Liver (tissue), 9 donors: Measurements from ENCODE around the gene CAMK2B. TPM values are rescaled to one million over a fixed set of nuclear protein-coding genes. Genes with fewer than 3 reads are reported as not detected.

ENCODE experiments used
- DNase-seq: peaks from one replicate; pipeline ENCODE4 v3.0.0-alpha.2; 2017; ENCODE audit warnings: low spot score
- H3K27ac ChIP-seq, 2 donors: one replicate each; pipeline ENCODE4 v1.7.0; 2013; ENCODE audit warnings: inconsistent platforms in 2 of 2, low read length in 2 of 2, control low read depth in 1 of 2, low read depth in 1 of 2, mild to moderate bottlenecking in 1 of 2
- H3K27me3 ChIP-seq, 4 donors: one replicate each; pipeline versions ENCODE4 v1.6.1 to v1.7.0; 2013; ENCODE audit warnings: low read length in 3 of 4, inconsistent platforms in 1 of 4, mild to moderate bottlenecking in 1 of 4, moderate library complexity in 1 of 4; ENCODE audit not compliant: control insufficient read depth in 4 of 4, insufficient read depth in 4 of 4
- H3K36me3 ChIP-seq, 4 donors: one replicate each; pipeline versions ENCODE4 v1.6.1 to v1.7.0; 2013; ENCODE audit warnings: low read length in 3 of 4, mild to moderate bottlenecking in 3 of 4, low read depth in 1 of 4, moderate library complexity in 1 of 4; ENCODE audit not compliant: control insufficient read depth in 4 of 4, insufficient read depth in 3 of 4
- H3K4me1 ChIP-seq, 4 donors: one replicate each; pipeline versions ENCODE4 v1.6.1 to v1.7.0; 2013; ENCODE audit warnings: low read length in 3 of 4, mild to moderate bottlenecking in 3 of 4, moderate library complexity in 1 of 4; ENCODE audit not compliant: control insufficient read depth in 4 of 4, insufficient read depth in 4 of 4
- H3K4me3 ChIP-seq, 3 donors: one replicate each; pipeline versions ENCODE4 v1.6.1 to v1.7.0; 2013; ENCODE audit warnings: low read length in 3 of 3, control low read depth in 1 of 3, low read depth in 1 of 3, mild to moderate bottlenecking in 1 of 3
- H3K9ac ChIP-seq, 2 donors: one replicate each; pipeline ENCODE4 v1.7.0; 2013; ENCODE audit warnings: low read length in 2 of 2, mild to moderate bottlenecking in 2 of 2, moderate library complexity in 2 of 2, control low read depth in 1 of 2, low read depth in 1 of 2
- H3K9me3 ChIP-seq, 4 donors: one replicate each; pipeline versions ENCODE4 v1.6.1 to v1.7.0; 2013; ENCODE audit warnings: low read length in 3 of 4; ENCODE audit not compliant: control insufficient read depth in 4 of 4
- FOXA1 ChIP-seq: IDR thresholded peaks from 2 replicates; pipeline ENCODE4 v1.6.1; 2016; ENCODE audit warnings: antibody characterized with exemption
- FOXA2 ChIP-seq: IDR thresholded peaks from 2 replicates; pipeline ENCODE4 v1.6.1; 2016; ENCODE audit warnings: antibody characterized with exemption
- GABPA ChIP-seq, 2 donors: IDR thresholded peaks in 1 of 2; conservative IDR thresholded peaks in 1 of 2; 2 replicates each; pipeline ENCODE4 v1.6.1; 2016; ENCODE audit warnings: antibody characterized with exemption in 2 of 2, mild to moderate bottlenecking in 1 of 2, moderate library complexity in 1 of 2
- HNF4A ChIP-seq, 2 donors: conservative IDR thresholded peaks; 2 replicates each; pipeline ENCODE4 v1.6.1; 2016; ENCODE audit warnings: antibody characterized with exemption in 2 of 2, mild to moderate bottlenecking in 2 of 2
- NR2F2 ChIP-seq: IDR thresholded peaks from 2 replicates; pipeline ENCODE4 v1.6.1; 2016; ENCODE audit warnings: antibody characterized with exemption
- RXRA ChIP-seq, 2 donors: IDR thresholded peaks; 2 replicates each; pipeline ENCODE4 v1.6.1; 2017 to 2018; ENCODE audit warnings: antibody characterized with exemption in 2 of 2, mild to moderate bottlenecking in 1 of 2
- SP1 ChIP-seq: IDR thresholded peaks from 2 replicates; pipeline ENCODE4 v1.6.1; 2018; ENCODE audit warnings: antibody characterized with exemption, mild to moderate bottlenecking
- TAF1 ChIP-seq: conservative IDR thresholded peaks from 2 replicates; pipeline ENCODE4 v1.6.1; 2016; ENCODE audit warnings: antibody characterized with exemption, mild to moderate bottlenecking
- YY1 ChIP-seq: IDR thresholded peaks from 2 replicates; pipeline ENCODE4 v1.6.1; 2016; ENCODE audit warnings: antibody characterized with exemption, mild to moderate bottlenecking
- WGBS: extraction: QIAGEN DNeasy Blood & Tissue Kit; methylation state at CpG from one replicate; pipeline ENCODE4 v1.1.7; 2013; 5-methylcytosine and 5-hydroxymethylcytosine counted together
- polyA plus RNA-seq, 2 donors: library from polyadenylated mRNA; stranded (reverse) in 1 of 2; unstranded in 1 of 2; fragments of 200-250 nt in 1 of 2; fragments of >200 nt in 1 of 2; fragmentation: Nextera tagmentation in 1 of 2; extraction: Ambion mirVana in 1 of 2; gene quantifications; one replicate each; pipeline versions ENCODE4 v1.2.1 to v1.2.3, GENCODE V29; 2013 to 2015
- total RNA-seq, 2 donors: library from RNA; depleted of rRNA; stranded (reverse); fragments of >200 nt; gene quantifications; one replicate each; pipeline ENCODE4 v1.2.3, GENCODE V29; 2014
- TF ChIP-seq, protein P1 (sequence below): IDR thresholded peaks from 2 replicates; pipeline ENCODE4 v1.6.1; 2016; ENCODE audit warnings: antibody characterized with exemption
- TF ChIP-seq, protein P2 (sequence below): IDR thresholded peaks from 2 replicates; pipeline ENCODE4 v1.6.1; 2016; ENCODE audit warnings: antibody characterized with exemption, mild to moderate bottlenecking
- TF ChIP-seq, protein P3 (sequence below): fragments of 150-350 bp; IDR thresholded peaks from 2 replicates; pipeline ENCODE4 v1.5.1; 2017; ENCODE audit warnings: improper control_type of control experiment, low read depth, low read length; ENCODE audit not compliant: missing input control
- donor health status: healthy.
- donor health status: healthy.
- donor health status: healthy.
- donor health status: healthy.
- donor health status: healthy.

CAMK2B gene
- total and polyA plus RNA-seq, 4 donors = 2.1 to 3.3 (median 2.2) TPM; not detected in 1

DNA sequence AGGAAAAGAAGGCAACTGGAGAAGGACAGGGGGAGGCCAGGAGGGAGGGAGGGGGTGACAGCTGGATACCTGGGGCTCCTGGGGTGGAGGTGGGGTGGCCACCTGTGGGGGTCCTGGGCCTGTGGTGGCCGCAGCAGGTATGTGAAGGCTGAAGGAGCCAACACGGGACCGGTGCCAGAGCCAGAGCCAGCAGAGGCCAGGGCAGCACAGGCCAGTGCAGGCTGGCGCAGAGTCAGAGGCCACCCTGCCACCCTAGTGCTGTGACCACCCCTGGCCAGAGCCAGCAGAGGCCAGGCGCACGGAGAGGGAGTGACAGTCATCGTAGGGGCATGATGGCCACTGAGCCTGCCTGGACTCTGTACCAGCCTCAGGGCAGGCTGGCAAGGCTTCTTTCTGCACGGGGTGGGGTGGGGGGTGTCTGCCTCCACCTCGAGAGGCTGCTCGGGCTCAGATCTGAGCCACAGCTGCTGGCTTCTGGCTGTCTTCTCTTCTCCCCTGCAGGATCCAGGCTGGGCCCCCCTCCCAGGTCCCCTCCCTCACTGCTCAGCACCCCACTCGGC lies 95.8 kb downstream of the CAMK2B start:
- no peak overlapping the region for H3K27ac ChIP-seq
- no peak overlapping the region for H3K9ac ChIP-seq
- WGBS = 88% methylated on average over 11 of the region's 11 CpGs
- no peak overlapping the region for H3K4me3 ChIP-seq
- TF ChIP-seq GABPA (IDR thresholded peaks at IDR 0.05 in 1 of 2, conservative IDR thresholded peaks at IDR 0.05 in 1 of 2) (no peak), YY1 (no peak), NR2F2 (no peak), TAF1 (no peak)
- no peaks in the 10 kb centered on the region for H3K9me3 ChIP-seq
- H3K27me3 ChIP-seq = no peaks in the 10 kb centered on the region
- no peaks in the 10 kb centered on the region for H3K36me3 ChIP-seq
- DNase-seq = no peak
- H3K4me1 ChIP-seq = no peaks in the 10 kb centered on the region

DNA sequence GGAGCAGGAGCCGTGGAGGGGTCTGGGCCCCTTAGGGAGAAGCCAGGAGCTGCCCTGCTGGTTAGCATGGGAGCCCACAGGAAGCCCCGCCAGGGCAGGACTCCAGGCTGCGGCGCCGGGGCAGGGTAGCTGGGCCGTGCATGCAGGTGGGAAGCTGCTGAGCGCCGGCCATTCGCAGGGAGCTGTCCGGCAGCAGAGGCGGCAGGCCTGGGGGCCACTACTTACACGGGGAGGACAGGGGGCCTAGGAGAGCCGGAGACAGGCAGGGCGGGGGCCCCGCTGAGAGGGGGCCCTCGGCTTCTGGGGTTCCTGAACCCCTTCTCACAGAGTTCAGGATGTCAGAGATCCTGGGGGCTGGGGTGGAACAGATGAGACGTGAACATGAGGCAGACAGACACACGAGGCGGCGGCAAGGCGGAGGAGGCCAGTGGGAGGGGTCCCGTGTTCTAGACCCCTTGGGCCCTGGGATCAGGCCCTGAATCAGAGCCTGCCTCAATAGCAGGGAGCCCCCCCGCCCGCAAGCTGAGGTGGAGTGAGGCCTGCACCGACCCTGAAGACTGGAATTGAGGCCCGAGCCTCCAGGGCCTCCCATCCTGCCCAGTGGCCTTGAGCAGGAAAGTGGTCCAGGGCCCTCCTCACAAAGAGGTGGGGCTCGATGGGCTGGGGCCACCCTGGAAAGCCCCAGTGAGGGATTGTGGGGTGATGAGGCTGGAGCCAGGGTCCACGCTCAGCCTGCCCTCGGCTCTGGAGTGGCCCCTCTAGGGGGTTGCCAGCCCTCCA lies 96.6 kb downstream of the CAMK2B start:
- TF ChIP-seq FOXA2 = no peak
- TF ChIP-seq, protein P1, sequence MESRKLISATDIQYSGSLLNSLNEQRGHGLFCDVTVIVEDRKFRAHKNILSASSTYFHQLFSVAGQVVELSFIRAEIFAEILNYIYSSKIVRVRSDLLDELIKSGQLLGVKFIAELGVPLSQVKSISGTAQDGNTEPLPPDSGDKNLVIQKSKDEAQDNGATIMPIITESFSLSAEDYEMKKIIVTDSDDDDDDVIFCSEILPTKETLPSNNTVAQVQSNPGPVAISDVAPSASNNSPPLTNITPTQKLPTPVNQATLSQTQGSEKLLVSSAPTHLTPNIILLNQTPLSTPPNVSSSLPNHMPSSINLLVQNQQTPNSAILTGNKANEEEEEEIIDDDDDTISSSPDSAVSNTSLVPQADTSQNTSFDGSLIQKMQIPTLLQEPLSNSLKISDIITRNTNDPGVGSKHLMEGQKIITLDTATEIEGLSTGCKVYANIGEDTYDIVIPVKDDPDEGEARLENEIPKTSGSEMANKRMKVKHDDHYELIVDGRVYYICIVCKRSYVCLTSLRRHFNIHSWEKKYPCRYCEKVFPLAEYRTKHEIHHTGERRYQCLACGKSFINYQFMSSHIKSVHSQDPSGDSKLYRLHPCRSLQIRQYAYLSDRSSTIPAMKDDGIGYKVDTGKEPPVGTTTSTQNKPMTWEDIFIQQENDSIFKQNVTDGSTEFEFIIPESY = no peak
- no peak for TF ChIP-seq RXRA (IDR thresholded peaks at IDR 0.05)
- TF ChIP-seq, protein P2, sequence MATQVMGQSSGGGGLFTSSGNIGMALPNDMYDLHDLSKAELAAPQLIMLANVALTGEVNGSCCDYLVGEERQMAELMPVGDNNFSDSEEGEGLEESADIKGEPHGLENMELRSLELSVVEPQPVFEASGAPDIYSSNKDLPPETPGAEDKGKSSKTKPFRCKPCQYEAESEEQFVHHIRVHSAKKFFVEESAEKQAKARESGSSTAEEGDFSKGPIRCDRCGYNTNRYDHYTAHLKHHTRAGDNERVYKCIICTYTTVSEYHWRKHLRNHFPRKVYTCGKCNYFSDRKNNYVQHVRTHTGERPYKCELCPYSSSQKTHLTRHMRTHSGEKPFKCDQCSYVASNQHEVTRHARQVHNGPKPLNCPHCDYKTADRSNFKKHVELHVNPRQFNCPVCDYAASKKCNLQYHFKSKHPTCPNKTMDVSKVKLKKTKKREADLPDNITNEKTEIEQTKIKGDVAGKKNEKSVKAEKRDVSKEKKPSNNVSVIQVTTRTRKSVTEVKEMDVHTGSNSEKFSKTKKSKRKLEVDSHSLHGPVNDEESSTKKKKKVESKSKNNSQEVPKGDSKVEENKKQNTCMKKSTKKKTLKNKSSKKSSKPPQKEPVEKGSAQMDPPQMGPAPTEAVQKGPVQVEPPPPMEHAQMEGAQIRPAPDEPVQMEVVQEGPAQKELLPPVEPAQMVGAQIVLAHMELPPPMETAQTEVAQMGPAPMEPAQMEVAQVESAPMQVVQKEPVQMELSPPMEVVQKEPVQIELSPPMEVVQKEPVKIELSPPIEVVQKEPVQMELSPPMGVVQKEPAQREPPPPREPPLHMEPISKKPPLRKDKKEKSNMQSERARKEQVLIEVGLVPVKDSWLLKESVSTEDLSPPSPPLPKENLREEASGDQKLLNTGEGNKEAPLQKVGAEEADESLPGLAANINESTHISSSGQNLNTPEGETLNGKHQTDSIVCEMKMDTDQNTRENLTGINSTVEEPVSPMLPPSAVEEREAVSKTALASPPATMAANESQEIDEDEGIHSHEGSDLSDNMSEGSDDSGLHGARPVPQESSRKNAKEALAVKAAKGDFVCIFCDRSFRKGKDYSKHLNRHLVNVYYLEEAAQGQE = no peak
- TF ChIP-seq HNF4A (conservative IDR thresholded peaks at IDR 0.05) = no peak
- no peak for TF ChIP-seq FOXA1
- no peak for TF ChIP-seq SP1
- TF ChIP-seq, protein P3, sequence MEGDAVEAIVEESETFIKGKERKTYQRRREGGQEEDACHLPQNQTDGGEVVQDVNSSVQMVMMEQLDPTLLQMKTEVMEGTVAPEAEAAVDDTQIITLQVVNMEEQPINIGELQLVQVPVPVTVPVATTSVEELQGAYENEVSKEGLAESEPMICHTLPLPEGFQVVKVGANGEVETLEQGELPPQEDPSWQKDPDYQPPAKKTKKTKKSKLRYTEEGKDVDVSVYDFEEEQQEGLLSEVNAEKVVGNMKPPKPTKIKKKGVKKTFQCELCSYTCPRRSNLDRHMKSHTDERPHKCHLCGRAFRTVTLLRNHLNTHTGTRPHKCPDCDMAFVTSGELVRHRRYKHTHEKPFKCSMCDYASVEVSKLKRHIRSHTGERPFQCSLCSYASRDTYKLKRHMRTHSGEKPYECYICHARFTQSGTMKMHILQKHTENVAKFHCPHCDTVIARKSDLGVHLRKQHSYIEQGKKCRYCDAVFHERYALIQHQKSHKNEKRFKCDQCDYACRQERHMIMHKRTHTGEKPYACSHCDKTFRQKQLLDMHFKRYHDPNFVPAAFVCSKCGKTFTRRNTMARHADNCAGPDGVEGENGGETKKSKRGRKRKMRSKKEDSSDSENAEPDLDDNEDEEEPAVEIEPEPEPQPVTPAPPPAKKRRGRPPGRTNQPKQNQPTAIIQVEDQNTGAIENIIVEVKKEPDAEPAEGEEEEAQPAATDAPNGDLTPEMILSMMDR = no peak
- 94% methylated on average over 29 of the region's 29 CpGs for WGBS
- no peaks in the 10 kb centered on the region for H3K4me1 ChIP-seq
- H3K9ac ChIP-seq = no peak overlapping the region
- H3K4me3 ChIP-seq = no peak overlapping the region
- no peaks in the 10 kb centered on the region for H3K36me3 ChIP-seq
- DNase-seq = no peak
- no peaks in the 10 kb centered on the region for H3K27me3 ChIP-seq
- H3K9me3 ChIP-seq = no peaks in the 10 kb centered on the region
- no peak overlapping the region for H3K27ac ChIP-seq
